AG09319 (cell line): Measurements from ENCODE around the gene TP53TG5.

Experiments used
- DNase-seq: peaks from one replicate; pipeline ENCODE4 v3.0.0-alpha.2; 2010; ENCODE audit warnings: low read depth; ENCODE audit errors: extremely low read depth
- TF ChIP-seq, protein P1 (sequence below): IDR thresholded peaks from 2 replicates; pipeline ENCODE4 v1.5.1; 2011; ENCODE audit warnings: low read depth, mild to moderate bottlenecking, inconsistent platforms, low read length, moderate library complexity

Gene TP53TG5

DNA sequence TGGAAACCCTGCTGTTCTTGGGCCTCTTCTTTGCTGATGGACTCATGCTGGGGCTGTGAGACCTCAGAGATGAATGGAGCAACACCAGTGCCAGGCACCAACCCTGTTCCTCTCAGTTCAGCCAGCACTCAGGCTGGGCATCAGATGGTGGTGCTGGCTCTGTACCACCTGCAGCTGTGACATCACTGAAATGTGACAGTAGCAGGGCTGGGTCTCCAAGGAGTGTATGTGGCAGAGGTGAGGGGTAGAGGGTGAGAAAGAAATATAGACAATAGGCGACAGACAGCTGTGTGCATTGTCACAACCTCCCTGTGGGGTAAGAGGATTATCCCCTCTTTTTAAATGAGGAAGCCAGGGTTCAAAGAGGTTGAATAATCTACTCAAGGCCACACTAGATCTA, at the start of gene TP53TG5:
Gene TP53TG5, minus strand, starts transcription at position 135 of the 400 bp plus-strand sequence. Its CDS starts 89 bp downstream, at position 46.
- no peak for DNase-seq
- TF ChIP-seq, protein P1, sequence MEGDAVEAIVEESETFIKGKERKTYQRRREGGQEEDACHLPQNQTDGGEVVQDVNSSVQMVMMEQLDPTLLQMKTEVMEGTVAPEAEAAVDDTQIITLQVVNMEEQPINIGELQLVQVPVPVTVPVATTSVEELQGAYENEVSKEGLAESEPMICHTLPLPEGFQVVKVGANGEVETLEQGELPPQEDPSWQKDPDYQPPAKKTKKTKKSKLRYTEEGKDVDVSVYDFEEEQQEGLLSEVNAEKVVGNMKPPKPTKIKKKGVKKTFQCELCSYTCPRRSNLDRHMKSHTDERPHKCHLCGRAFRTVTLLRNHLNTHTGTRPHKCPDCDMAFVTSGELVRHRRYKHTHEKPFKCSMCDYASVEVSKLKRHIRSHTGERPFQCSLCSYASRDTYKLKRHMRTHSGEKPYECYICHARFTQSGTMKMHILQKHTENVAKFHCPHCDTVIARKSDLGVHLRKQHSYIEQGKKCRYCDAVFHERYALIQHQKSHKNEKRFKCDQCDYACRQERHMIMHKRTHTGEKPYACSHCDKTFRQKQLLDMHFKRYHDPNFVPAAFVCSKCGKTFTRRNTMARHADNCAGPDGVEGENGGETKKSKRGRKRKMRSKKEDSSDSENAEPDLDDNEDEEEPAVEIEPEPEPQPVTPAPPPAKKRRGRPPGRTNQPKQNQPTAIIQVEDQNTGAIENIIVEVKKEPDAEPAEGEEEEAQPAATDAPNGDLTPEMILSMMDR, result no peak

DNA sequence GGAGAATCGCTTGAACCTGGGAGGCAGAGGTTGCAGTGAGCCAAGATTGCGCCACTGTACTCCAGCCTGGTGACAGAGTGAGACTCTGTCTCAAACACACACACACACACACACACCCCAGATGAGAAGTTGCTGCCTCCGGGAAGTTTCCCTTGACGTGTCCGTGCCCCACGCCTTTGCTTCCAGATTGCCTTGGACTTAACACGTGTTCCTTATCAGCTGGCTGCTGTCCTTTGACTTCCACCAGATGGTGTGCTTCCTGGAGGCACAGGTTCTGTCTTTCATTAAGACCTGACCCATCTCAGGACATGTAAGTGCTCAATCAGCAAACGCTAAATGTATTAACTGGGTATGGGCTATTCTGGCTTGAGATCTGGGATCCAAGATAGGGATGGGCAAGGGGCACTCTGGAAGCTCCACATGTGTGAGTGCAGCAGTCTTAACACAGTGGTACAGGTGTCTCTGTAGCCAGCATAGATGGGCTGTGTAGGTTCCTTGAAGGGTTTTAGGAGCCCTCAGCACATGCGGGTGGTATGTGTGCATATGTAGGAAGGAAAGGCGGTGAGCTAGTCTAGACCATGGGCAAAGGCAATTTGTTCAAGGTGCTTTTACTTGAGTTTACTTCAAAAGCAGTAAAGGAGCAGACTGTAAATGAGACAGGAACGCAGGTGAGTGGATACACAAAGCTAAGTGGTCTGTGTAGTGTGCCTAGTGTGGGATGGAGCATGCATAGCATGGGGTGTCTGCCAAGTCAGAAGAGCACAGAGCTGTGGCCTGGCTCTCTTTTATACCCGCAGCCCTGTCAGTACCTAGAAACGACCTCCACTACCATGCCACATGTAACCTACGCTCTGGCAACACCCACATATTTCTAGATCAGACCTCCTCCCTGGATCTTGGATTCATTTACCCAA, 49.4 kb upstream of the TP53TG5 start:
- TF ChIP-seq, protein P1, result no peak
- DNase-seq, result no peak

DNA sequence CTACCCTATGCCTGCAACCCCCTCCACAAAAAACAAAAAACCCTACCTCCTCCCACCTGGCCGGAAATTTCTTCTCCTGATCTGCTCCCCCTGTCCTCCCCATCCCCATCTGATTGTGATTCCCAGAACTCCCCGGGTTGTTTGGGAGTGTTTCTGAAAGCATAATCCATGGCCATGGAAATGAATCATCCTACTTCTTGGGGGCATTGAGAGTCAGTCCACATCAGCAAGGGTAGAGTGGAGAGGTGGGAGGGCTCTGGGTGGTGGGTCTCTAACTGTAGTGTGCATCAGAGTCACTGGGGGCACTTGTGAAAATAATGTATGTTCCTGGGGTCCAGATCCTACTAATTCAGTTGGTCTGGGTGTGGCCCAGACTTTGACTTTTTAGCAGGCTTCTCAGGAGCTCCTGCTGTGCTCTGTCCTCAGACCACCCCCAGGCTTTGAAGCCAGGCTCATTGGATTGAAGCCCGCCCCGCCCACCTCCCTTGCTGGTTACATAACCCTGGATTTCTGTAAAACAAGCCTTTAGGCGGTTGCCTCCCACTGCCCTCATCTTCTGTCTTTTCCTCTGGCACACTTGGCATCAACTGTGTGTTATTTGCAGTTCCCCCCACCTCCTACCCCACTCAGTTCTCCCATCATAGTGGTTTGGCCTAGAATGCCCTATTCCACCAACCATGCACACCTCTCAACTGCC, 48.3 kb upstream of the TP53TG5 start:
- TF ChIP-seq, protein P1, result no peak
- DNase-seq, result no peak

DNA sequence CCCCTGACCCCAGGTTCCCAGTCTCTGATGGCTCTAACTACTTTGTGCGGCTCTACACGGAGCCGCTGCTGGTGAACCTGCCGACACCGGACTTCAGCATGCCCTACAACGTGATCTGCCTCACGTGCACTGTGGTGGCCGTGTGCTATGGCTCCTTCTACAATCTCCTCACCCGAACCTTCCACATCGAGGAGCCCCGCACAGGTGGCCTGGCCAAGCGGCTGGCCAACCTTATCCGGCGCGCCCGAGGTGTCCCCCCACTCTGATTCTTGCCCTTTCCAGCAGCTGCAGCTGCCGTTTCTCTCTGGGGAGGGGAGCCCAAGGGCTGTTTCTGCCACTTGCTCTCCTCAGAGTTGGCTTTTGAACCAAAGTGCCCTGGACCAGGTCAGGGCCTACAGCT, 47.4 kb upstream of the TP53TG5 start:
- DNase-seq, result no peak
- TF ChIP-seq, protein P1, result no peak

DNA sequence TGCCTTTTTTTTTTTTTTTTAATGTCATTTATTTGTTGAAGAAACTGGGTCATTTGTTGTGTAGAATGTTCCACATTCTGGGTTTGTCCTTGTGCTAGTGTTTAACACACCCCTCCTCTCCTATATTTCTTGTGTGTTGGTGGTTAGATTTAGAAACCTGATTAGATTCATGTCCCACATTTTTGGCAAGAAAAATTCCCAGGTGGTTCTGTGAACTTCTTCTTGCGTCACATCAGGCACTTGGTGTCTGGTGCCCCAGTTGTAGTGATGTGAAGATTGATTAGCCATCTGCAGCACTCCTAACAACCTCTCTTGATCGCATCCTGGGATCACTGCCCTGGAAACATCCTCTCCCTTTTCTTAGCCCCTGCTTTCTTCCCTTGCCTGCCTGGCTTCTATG, 45.6 kb upstream of the TP53TG5 start:
- DNase-seq, result no peak
- TF ChIP-seq, protein P1, result no peak

DNA sequence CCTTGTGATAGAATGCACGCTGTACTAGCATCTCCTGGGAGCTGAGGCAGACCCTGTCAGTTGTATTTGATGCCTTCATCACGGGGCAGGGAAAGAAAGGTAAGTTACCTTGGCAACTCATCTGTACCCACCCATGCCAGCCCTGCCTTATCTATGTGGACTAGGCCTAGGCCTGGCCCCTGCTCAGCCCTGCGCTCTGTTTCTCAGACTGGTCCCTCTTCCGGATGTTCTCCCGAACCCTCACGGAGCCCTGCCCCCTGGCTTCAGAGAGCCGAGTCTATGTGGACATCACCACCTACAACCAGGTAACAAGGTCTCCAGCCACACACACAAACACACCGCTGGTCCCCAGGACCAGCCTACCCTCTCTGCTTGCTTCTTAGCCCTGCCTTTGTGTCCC, 42.0 kb upstream of the TP53TG5 start:
- TF ChIP-seq, protein P1, result no peak
- no peak for DNase-seq
